NCI-H526 treated with DMSO at 0.1 percent for 48 hours (cell line): ENCODE results near the gene SFXN1.
"Not testable (repeated sequence)": the region's sequence is repeated elsewhere in the genome, so short reads cannot be mapped to it uniquely, and the experiment has no call there.

Experiments used
- DNase-seq: peaks from one replicate; lab custom pipeline; 2025; lab: John Stamatoyannopoulos, UW

SFXN1 gene

GRCh38 chr5:175478384-175479124 is at the start of gene SFXN1:
SFXN1 (plus strand) TSS chr5:175478560; CDS start chr5:175492104, 13,544 bp downstream.
- peak; percentile 17 for DNase-seq

- no peak for DNase-seq
Measured at GRCh38 chr5:175434800-175435199, 43.6 kb upstream of the SFXN1 start.

GRCh38 chr5:175436359-175436758 is 42.0 kb upstream of the SFXN1 start:
- DNase-seq: no peak

GRCh38 chr5:175438234-175438857 is 40.0 kb upstream of the SFXN1 start:
- no peak for DNase-seq

GRCh38 chr5:175443514-175444059 is 34.8 kb upstream of the SFXN1 start:
- no peak for DNase-seq

- peak; percentile 1 for DNase-seq
Measured at GRCh38 chr5:175444060-175444904, 34.1 kb upstream of the SFXN1 start, which contains the start of gene DRD1. DRD1 (minus strand) TSS chr5:175444182; CDS start chr5:175443099, 1,083 bp downstream.

GRCh38 chr5:175444905-175445456 is 33.4 kb upstream of the SFXN1 start:
- no peak for DNase-seq

- not testable (repeated sequence) for DNase-seq
Measured at GRCh38 chr5:175446378-175446777, 32.0 kb upstream of the SFXN1 start.

GRCh38 chr5:175447571-175447970 is 30.8 kb upstream of the SFXN1 start:
- no peak for DNase-seq

GRCh38 chr5:175448276-175448675 is 30.1 kb upstream of the SFXN1 start:
- DNase-seq: no peak

GRCh38 chr5:175452166-175452565 is 26.2 kb upstream of the SFXN1 start:
- no peak for DNase-seq

- not testable (repeated sequence) for DNase-seq
Measured at GRCh38 chr5:175454338-175454737, 24.0 kb upstream of the SFXN1 start.

GRCh38 chr5:175456105-175456742 is 22.1 kb upstream of the SFXN1 start:
- no peak for DNase-seq

GRCh38 chr5:175457466-175457865 is 20.9 kb upstream of the SFXN1 start:
- no peak for DNase-seq

GRCh38 chr5:175460126-175460525 is 18.2 kb upstream of the SFXN1 start:
- DNase-seq: no peak

GRCh38 chr5:175460552-175460951 is 17.8 kb upstream of the SFXN1 start:
- no peak for DNase-seq

GRCh38 chr5:175461370-175461769 is 17.0 kb upstream of the SFXN1 start:
- DNase-seq: no peak

GRCh38 chr5:175463641-175464040 is 14.7 kb upstream of the SFXN1 start:
- DNase-seq: peak; percentile 79

- peak; percentile 88 for DNase-seq
Measured at GRCh38 chr5:175464074-175464941, 14.1 kb upstream of the SFXN1 start.

GRCh38 chr5:175464942-175465233 is 13.5 kb upstream of the SFXN1 start:
- no peak for DNase-seq

- DNase-seq: no peak
Measured at GRCh38 chr5:175465282-175465681, 13.1 kb upstream of the SFXN1 start.
